Astrocyte of the cerebellum (primary cell): Measurements from ENCODE around the gene SF3B3.

Experiments used
- DNase-seq: peaks from one replicate; pipeline ENCODE4 v3.0.0-alpha.2; 2011; ENCODE audit warnings: low read depth
- H3K4me3 ChIP-seq: 2 replicates; pipeline ENCODE4 v1.5.1; 2011; ENCODE audit warnings: mild to moderate bottlenecking, low read depth, low read length, moderate library complexity
- in situ Hi-C: cut with HindIII; loops from 2 replicates; pipeline ENCODE4 v1.10.0; 2017; ENCODE audit warnings: low sequenced_read_pairs
- TF ChIP-seq, protein P1 (sequence below): IDR thresholded peaks from 2 replicates; pipeline ENCODE4 v1.5.1; 2012; ENCODE audit warnings: low read length, low read depth, moderate library complexity, mild to moderate bottlenecking; ENCODE audit errors: missing control alignments

The SF3B3 gene

DNA sequence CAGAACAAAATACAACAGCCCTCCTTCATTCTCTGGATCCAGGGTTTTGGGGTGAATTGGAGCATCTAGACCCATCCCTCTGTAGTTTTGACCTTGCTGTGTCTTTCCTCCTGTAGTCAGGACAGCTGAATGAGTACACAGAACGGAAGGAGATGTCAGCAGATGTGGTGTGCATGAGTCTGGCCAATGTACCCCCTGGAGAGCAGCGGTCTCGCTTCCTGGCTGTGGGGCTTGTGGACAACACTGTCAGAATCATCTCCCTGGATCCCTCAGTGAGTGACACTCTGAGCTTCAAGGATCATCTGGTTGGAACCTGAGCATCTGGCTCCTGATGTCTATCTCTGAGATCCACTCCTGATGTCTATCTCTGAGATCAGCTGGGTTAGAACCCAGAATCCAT is 32.4 kb downstream of the SF3B3 start:
- H3K4me3 ChIP-seq, result no peak overlapping the region
- TF ChIP-seq, protein P1, sequence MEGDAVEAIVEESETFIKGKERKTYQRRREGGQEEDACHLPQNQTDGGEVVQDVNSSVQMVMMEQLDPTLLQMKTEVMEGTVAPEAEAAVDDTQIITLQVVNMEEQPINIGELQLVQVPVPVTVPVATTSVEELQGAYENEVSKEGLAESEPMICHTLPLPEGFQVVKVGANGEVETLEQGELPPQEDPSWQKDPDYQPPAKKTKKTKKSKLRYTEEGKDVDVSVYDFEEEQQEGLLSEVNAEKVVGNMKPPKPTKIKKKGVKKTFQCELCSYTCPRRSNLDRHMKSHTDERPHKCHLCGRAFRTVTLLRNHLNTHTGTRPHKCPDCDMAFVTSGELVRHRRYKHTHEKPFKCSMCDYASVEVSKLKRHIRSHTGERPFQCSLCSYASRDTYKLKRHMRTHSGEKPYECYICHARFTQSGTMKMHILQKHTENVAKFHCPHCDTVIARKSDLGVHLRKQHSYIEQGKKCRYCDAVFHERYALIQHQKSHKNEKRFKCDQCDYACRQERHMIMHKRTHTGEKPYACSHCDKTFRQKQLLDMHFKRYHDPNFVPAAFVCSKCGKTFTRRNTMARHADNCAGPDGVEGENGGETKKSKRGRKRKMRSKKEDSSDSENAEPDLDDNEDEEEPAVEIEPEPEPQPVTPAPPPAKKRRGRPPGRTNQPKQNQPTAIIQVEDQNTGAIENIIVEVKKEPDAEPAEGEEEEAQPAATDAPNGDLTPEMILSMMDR, result no peak
- no peak for DNase-seq
- in situ Hi-C loops, result no loop called here

DNA sequence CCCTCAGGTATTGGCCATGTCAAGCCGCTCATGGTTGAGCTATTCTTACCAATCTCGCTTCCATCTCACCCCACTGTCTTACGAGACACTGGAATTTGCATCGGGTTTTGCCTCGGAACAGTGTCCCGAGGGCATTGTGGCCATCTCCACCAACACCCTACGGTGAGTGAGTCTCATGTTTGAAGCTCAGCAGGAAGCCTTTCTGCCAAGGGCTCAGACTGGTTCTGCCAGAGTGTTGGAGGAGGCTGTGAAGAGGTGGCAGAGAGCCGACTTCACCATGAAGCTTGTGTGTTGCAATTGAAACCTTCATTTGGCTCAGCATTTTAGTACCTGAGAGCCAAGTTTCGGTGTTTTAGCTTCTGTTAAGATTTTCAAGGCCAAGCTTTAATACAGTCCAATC is 38.0 kb downstream of the SF3B3 start:
- in situ Hi-C loops, result loop anchor here (10.0 kb wide), 1 partner anchor 113 kb away; no protein-coding TSS in a partner anchor
- no peak overlapping the region for H3K4me3 ChIP-seq
- TF ChIP-seq, protein P1, result no peak
- no peak for DNase-seq

DNA sequence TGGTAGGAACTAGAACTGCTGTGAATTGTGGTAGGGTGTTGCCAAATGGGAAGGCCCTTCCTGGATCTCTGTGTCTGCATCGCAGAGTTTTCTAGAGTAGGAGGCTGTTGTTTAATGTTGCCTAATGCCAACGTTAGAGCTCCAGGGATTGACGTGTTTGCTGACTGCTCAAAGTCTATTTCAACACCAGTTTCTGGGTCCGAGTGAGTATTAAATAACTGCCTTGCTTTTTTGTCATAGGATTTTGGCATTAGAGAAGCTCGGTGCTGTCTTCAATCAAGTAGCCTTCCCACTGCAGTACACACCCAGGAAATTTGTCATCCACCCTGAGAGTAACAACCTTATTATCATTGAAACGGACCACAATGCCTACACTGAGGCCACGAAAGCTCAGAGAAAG is 40.0 kb downstream of the SF3B3 start:
- TF ChIP-seq, protein P1, result no peak
- H3K4me3 ChIP-seq, result no peak overlapping the region
- DNase-seq, result no peak
- in situ Hi-C loops, result loop anchor here (10.0 kb wide), 1 partner anchor 111 kb away; no protein-coding TSS in a partner anchor

DNA sequence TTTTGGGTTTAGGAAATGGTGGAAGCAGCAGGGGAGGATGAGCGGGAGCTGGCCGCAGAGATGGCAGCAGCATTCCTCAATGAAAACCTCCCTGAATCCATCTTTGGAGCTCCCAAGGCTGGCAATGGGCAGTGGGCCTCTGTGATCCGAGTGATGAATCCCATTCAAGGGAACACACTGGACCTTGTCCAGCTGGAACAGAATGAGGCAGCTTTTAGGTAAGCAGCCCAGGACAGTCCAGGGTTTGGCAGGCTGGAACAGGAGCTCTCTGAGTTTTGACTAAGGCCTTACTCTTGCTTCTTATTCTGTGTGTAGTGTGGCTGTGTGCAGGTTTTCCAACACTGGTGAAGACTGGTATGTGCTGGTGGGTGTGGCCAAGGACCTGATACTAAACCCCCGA is 41.4 kb downstream of the SF3B3 start:
- DNase-seq, result no peak
- no peak overlapping the region for H3K4me3 ChIP-seq
- in situ Hi-C loops, result loop anchor here (10.0 kb wide), 1 partner anchor 110 kb away; no protein-coding TSS in a partner anchor
- TF ChIP-seq, protein P1, result no peak

DNA sequence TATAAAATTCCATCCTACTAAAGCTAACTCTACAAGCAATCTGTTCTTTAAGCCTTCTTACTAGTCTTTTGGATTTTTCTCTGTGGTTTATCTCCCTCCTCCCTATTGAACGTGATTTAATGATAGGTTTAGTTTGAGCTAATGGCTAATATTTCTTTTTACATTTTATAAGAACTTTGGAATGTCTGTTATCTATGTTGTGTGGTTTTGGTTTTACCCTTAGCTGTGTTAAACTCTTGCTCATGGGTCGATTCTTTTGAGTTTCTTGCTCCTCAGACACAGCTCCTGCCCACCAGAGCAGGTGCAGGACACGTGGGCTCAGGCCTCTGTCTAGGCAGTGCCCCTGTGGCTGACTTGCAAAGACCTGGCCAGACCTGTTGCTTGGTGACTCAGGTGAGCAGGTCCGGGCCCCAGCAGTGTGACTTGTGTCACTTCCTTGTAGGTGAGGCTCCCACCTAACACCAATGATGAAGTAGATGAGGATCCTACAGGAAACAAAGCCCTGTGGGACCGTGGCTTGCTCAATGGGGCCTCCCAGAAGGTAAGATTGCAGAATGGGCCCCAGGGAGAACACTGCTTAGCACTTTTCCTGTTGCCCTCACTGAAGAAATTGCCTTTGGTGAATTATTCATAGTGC is 45.1 kb downstream of the SF3B3 start:
- TF ChIP-seq, protein P1, result no peak
- in situ Hi-C loops, result loop anchor here (10.0 kb wide), 1 partner anchor 106 kb away; no protein-coding TSS in a partner anchor
- DNase-seq, result no peak
- no peak overlapping the region for H3K4me3 ChIP-seq

DNA sequence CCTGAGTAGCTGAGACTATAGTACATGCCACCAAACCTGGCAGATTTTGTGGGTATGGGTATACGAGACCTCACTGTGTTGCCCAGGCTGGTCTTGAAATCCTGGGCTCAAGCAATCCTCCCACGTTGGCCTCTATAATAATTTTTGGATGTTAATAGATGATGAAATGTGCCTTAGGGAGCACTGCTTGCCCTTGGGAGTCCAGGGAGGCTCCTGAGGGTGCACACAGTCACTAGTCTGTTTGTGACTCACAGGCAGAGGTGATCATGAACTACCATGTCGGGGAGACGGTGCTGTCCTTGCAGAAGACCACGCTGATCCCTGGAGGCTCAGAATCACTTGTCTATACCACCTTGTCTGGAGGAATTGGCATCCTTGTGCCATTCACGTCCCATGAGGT is 46.1 kb downstream of the SF3B3 start:
- TF ChIP-seq, protein P1, result no peak
- no peak overlapping the region for H3K4me3 ChIP-seq
- no peak for DNase-seq
- in situ Hi-C loops, result loop anchor here (10.0 kb wide), 1 partner anchor 105 kb away; no protein-coding TSS in a partner anchor
